Endothelial cell of umbilical vein (primary cell): ENCODE data around the gene CDC14B. TPM values are rescaled to one million over a fixed set of nuclear protein-coding genes. Genes with fewer than 3 reads are reported as not detected.

Experiments
- BruUV-seq: library from RNA; stranded (reverse); fragments of 400-500 nt; replicated peaks from 2 replicates; lab custom pipeline; 2021; lab: Mats Ljungman, UMichigan
- CTCF ChIA-PET: fragments of 300-600, 350-600 bp; sonication (Branson Sonifier 250); formaldehyde crosslinking; loops from one replicate; lab custom pipeline; 2021; ENCODE audit warnings: antibody characterized with exemption, inconsistent platforms; lab: Charles Lee
- POLR2A ChIA-PET: fragments of 300-600, 350-600 bp; sonication (Branson Sonifier 250); formaldehyde crosslinking; loops from one replicate; lab custom pipeline; 2021; ENCODE audit warnings: antibody characterized with exemption, inconsistent platforms; lab: Charles Lee
- DNase-seq: peaks from one replicate; pipeline ENCODE4 v3.0.0-alpha.2; 2011; ENCODE audit warnings: low read depth, low spot score
- FAIRE-seq: peaks from 2 replicates; lab custom pipeline; 2011; peaks lifted over from hg19 to GRCh38; lab: Jason Lieb, UNC
- H2AFZ ChIP-seq: 2 replicates; pipeline ENCODE4 v1.6.0; 2012; ENCODE audit warnings: low read depth, low read length, control low read depth, inconsistent platforms
- H3K27ac ChIP-seq: 2 replicates; pipeline ENCODE4 v1.5.1; 2011; ENCODE audit warnings: low read depth, mild to moderate bottlenecking, control low read depth, low read length, moderate library complexity; ENCODE audit not compliant: insufficient read depth
- H3K27me3 ChIP-seq, 2 experiments: 2 replicates each; pipeline versions ENCODE4 v1.6.0 to v1.6.1; 2011; ENCODE audit warnings: low read length in 2 of 2, mixed read lengths in 1 of 2; ENCODE audit not compliant: control insufficient read depth in 2 of 2, insufficient read depth in 2 of 2
- H3K36me3 ChIP-seq, 2 experiments: 2 replicates in 1 of 2; 3 replicates in 1 of 2; pipeline ENCODE4 v1.5.1; 2011; ENCODE audit warnings: low read length in 2 of 2, mild to moderate bottlenecking in 1 of 2, moderate library complexity in 1 of 2; ENCODE audit not compliant: control insufficient read depth in 2 of 2, insufficient read depth in 2 of 2; ENCODE audit errors: extremely low read depth in 1 of 2
- H3K4me1 ChIP-seq: 3 replicates; pipeline ENCODE4 v1.5.1; 2011; ENCODE audit warnings: mild to moderate bottlenecking, low read length; ENCODE audit not compliant: control insufficient read depth, insufficient read depth; ENCODE audit errors: extremely low read depth
- H3K4me2 ChIP-seq: 2 replicates; pipeline ENCODE4 v1.6.1; 2011; ENCODE audit warnings: low read length, control low read depth, mixed read lengths; ENCODE audit not compliant: insufficient read depth
- H3K4me3 ChIP-seq, 3 experiments: fragments of 200-600 bp in 1 of 3; sonication (generic), shearing (Covaris generic) in 1 of 3; replicated peaks in 1 of 3; 2 replicates each; pipeline ENCODE4 v1.5.1; 2011 to 2016; ENCODE audit warnings: control low read depth in 3 of 3, low read length in 3 of 3, mild to moderate bottlenecking in 2 of 3, inconsistent platforms in 1 of 3, low read depth in 1 of 3, moderate library complexity in 1 of 3; ENCODE audit not compliant: insufficient read depth in 1 of 3
- H3K79me2 ChIP-seq: 2 replicates; pipeline ENCODE4 v1.6.0; 2012; ENCODE audit warnings: low read length, inconsistent platforms; ENCODE audit not compliant: control insufficient read depth, insufficient read depth
- H3K9ac ChIP-seq: replicated peaks from 2 replicates; pipeline ENCODE3; 2011; ENCODE audit warnings: low read length, control low read depth; ENCODE audit not compliant: insufficient read depth; ENCODE audit errors: extremely low read depth
- H3K9me1 ChIP-seq: replicated peaks from 3 replicates; pipeline ENCODE4 v1.6.0; 2011; ENCODE audit warnings: mild to moderate bottlenecking, low read length; ENCODE audit not compliant: control insufficient read depth, insufficient read depth; ENCODE audit errors: extremely low read depth
- H3K9me3 ChIP-seq: replicated peaks from 2 replicates; pipeline ENCODE4 v1.5.1; 2012; ENCODE audit warnings: low read length, inconsistent platforms; ENCODE audit not compliant: control insufficient read depth, insufficient read depth
- H4K20me1 ChIP-seq: replicated peaks from 2 replicates; pipeline ENCODE3; 2011; ENCODE audit warnings: mild to moderate bottlenecking, low read length; ENCODE audit not compliant: control insufficient read depth, insufficient read depth; ENCODE audit errors: extremely low read depth
- GATA2 ChIP-seq: IDR thresholded peaks from 2 replicates; pipeline ENCODE4 v1.7.0; 2011; ENCODE audit warnings: low read depth, mild to moderate bottlenecking, moderate library complexity, mixed read lengths, low read length; ENCODE audit not compliant: insufficient read length, insufficient read depth
- POLR2AphosphoS5 ChIP-seq: IDR thresholded peaks from 2 replicates; pipeline ENCODE4 v1.6.1; 2012; ENCODE audit warnings: low read depth, mild to moderate bottlenecking, control low read depth, low read length, moderate library complexity; ENCODE audit not compliant: insufficient read depth
- dilution Hi-C: fragments of 300-500 bp; cut with MboI; formaldehyde crosslinking; loops from one replicate; pipeline ENCODE4 v1.15.0; 2019; ENCODE audit warnings: low sequenced_read_pairs; ENCODE audit not compliant: extremely low pct_ligation_motif_present
- intact Hi-C: fragments of 100-400 bp; cut with micrococcal nuclease; formaldehyde crosslinking; loops from one replicate; pipeline ENCODE4 v1.10.0; 2022
- polyA plus RNA-seq, 4 experiments: library from polyadenylated mRNA; depleted of rRNA in 3 of 4; stranded (reverse) in 3 of 4; unstranded in 1 of 4; fragments of >200 nt; gene quantifications; 2 replicates each; pipeline versions ENCODE4 v1.2.1 to v1.2.3, GENCODE V29; 2011 to 2012; ENCODE audit warnings: missing spikeins in 1 of 4
- total RNA-seq: library from RNA; stranded (reverse); gene quantifications from 2 replicates; pipeline ENCODE4 v1.2.3, GENCODE V29; 2021
- TF ChIP-seq, protein P1 (sequence below), 2 donors: IDR thresholded peaks; 1 replicate in 1 of 2; 2 replicates in 1 of 2; pipeline ENCODE4 v1.5.1; 2011; ENCODE audit warnings: low read length in 2 of 2, mild to moderate bottlenecking in 2 of 2, moderate library complexity in 2 of 2, control low read depth in 1 of 2, inconsistent platforms in 1 of 2, low read depth in 1 of 2; ENCODE audit not compliant: insufficient read depth in 1 of 2; ENCODE audit errors: extremely low read depth in 1 of 2

Gene CDC14B
- total and polyA plus RNA-seq, 2 donors (not counting 3 experiments of a cell fraction or from before 2014, with no cell fraction given), result 0.39 to 0.93 TPM

GRCh38 chr9:96654450-96655197 is 35.0 kb upstream of the CDC14B start:
- intact Hi-C loops, result loop anchor here (1.0 to 5.0 kb wide), 6 partner anchors 35 to 422 kb away; partner anchors contain the start of genes CDC14B, HABP4 and ZNF367
- peak; percentile 75 for FAIRE-seq
- POLR2A ChIA-PET, result no interaction called here

GRCh38 chr9:96651626-96652025 is 32.0 kb upstream of the CDC14B start:
- H4K20me1 ChIP-seq, result no peaks in the 10 kb centered on the region
- no peak overlapping the region for H3K9ac ChIP-seq
- no peaks in the 10 kb centered on the region for H3K27me3 ChIP-seq
- H2AFZ ChIP-seq, result no peak overlapping the region
- DNase-seq, result peak; percentile 31
- no peak for FAIRE-seq
- dilution Hi-C loops, result no loop called here
- no peak overlapping the region for H3K4me3 ChIP-seq
- no TSS peak for BruUV-seq
- H3K9me3 ChIP-seq, result no peaks in the 10 kb centered on the region
- no peaks in the 10 kb centered on the region for H3K9me1 ChIP-seq
- ChIA-PET POLR2A (no interaction called here), CTCF (interaction anchor here (0.6 to 1.3 kb wide), 5 partner anchors 24 to 419 kb away, joined by 3 to 8 read pairs (median 4); no protein-coding TSS in a partner anchor)
- no peak overlapping the region for H3K4me2 ChIP-seq
- TF ChIP-seq, protein P1, sequence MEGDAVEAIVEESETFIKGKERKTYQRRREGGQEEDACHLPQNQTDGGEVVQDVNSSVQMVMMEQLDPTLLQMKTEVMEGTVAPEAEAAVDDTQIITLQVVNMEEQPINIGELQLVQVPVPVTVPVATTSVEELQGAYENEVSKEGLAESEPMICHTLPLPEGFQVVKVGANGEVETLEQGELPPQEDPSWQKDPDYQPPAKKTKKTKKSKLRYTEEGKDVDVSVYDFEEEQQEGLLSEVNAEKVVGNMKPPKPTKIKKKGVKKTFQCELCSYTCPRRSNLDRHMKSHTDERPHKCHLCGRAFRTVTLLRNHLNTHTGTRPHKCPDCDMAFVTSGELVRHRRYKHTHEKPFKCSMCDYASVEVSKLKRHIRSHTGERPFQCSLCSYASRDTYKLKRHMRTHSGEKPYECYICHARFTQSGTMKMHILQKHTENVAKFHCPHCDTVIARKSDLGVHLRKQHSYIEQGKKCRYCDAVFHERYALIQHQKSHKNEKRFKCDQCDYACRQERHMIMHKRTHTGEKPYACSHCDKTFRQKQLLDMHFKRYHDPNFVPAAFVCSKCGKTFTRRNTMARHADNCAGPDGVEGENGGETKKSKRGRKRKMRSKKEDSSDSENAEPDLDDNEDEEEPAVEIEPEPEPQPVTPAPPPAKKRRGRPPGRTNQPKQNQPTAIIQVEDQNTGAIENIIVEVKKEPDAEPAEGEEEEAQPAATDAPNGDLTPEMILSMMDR (IDR thresholded peaks at IDR 0.05; ENCODE audit: extremely low read depth in 1 of 2, insufficient read depth in 1 of 2, low read depth in 1 of 2, low read length in 2 of 2), result peak; percentile 23 to 37
- no peak for TF ChIP-seq POLR2AphosphoS5
- H3K36me3 ChIP-seq, result peaks cover 0 to 3% of the 10 kb centered on the region in 2 experiments
- peaks cover 6% of the 10 kb centered on the region for H3K4me1 ChIP-seq
- H3K79me2 ChIP-seq, result no peaks in the 10 kb centered on the region
- intact Hi-C loops, result loop anchor here (5.0 kb wide), 1 partner anchor 419 kb away; no protein-coding TSS in a partner anchor
- no peak overlapping the region for H3K27ac ChIP-seq

More at GRCh38 chr9:96654450-96655197, 35.0 kb upstream of the CDC14B start:
- H3K4me2 ChIP-seq, result peak overlapping the region; percentile 40
- no peaks in the 10 kb centered on the region for H3K79me2 ChIP-seq
- H3K9me3 ChIP-seq, result no peaks in the 10 kb centered on the region
- dilution Hi-C loops, result no loop called here
- H3K9ac ChIP-seq, result peak overlapping the region; percentile 94
- no peaks in the 10 kb centered on the region for H3K9me1 ChIP-seq
- CTCF ChIA-PET, result interaction anchor here (0.6 to 3.8 kb wide), 7 partner anchors 12 to 337 kb away, joined by 3 to 24 read pairs (median 4); no protein-coding TSS in a partner anchor
- BruUV-seq, result TSS peak; percentile 49
- peak overlapping the region; percentile 64 for H3K27ac ChIP-seq
- peak overlapping the region; percentile 94 for H2AFZ ChIP-seq
- peak; percentile 89 for DNase-seq
- no peak for TF ChIP-seq GATA2
- peak; percentile 33 for TF ChIP-seq POLR2AphosphoS5
- no peaks in the 10 kb centered on the region for H3K27me3 ChIP-seq
- no peaks in the 10 kb centered on the region for H4K20me1 ChIP-seq
- H3K36me3 ChIP-seq, result peaks cover 0 to 3% of the 10 kb centered on the region in 2 experiments
- peak overlapping the region; percentile 39 to 51 (median 50) for H3K4me3 ChIP-seq
- H3K4me1 ChIP-seq, result peaks cover 6% of the 10 kb centered on the region
